COLO668 (cell line): ENCODE data around the gene CAD.
"Not testable (repeated sequence)": the region's sequence is repeated elsewhere in the genome, so short reads cannot be mapped to it uniquely, and the experiment has no call there.

ENCODE experiments used
- DNase-seq: peaks from one replicate; lab custom pipeline; 2025; ENCODE audit not compliant: unreplicated experiment; lab: John Stamatoyannopoulos, UW

Gene CAD

DNA sequence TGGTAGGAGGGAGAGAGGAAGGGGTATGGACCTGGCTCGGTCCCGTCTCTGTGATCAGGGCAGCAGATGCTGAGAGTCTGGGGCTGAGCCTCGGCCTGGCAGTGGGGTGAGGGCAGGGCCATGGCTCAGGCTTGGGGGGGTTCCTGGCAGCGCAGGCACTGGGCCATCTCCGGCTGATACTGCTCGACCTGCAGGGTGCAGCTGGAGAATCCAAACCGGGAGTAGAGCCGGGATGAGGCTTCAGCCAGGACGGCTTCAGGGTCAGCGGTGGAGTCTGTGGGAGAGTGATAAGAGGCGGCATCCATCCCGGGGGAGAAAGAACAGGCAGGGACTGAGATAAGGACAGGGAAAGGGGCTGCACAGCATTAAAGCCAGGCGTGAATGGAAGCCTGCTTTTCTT, 38.0 kb downstream of the CAD start:
- DNase-seq = no peak

DNA sequence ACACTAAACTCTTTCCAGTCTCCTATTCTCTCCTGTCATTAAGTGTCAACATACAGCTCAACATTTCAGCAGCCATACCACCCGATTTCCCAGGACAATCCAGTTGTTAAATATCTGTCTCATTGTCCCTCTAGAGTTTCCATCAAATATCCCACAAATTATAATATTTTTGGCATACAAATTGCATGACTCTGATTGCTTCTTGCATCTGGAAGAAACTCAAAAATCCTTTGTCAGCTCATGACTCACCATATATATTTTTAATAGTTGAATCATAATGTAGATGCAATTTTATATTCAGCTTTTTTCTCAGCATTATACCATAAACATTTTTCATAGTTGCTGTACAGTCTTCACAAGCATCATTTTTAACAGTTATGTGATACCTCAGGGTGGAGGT, 38.5 kb downstream of the CAD start:
- DNase-seq = no peak

DNA sequence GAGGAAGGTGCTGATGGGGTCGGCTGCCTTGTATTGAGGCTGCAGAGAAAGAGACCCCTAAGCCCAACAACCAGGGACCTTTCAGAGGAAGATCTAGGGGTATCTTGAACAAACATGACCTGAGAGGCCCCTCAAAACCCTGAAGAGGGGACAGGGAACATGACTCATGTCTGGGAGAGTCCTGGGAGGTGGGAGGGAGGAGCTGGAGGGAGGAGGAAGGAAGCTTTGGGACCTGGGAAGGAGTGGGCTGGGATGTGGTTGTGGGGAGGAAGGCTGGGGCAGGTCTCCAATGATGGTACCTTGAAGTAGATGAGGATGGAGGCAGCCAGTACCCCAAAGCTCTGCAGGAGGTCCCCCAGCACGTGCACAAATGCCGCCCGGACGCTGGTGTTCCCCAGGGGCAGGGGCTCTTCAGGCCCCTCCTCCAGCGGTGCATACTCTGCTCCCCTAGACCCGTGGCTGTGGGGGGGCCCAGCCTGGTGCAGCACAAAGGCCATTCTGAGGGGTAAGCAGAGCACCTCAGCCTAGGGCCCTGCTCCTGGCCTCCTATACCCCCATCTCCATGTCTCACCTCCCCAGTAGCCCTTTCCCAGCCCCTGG, 39.8 kb downstream of the CAD start:
- no peak for DNase-seq

DNA sequence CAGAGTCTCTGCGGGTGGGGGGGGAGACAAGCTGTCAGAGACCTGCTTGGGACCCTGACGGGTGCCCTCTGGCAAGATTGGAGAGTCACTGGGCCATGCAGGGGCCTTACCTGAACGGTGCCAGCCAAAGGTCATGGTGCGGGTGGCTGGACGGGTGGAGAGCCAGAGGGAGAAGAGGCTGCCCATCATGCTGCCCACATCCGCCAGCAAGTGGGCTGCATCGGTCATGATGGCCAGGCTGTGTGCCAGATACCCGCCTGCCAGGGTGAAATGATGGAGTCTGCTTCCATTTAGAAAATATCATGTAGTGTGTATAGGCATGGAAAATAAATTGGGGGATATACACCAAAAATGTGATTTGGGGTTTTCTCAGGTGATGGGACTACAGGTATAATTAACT, 40.9 kb downstream of the CAD start:
- DNase-seq = no peak

DNA sequence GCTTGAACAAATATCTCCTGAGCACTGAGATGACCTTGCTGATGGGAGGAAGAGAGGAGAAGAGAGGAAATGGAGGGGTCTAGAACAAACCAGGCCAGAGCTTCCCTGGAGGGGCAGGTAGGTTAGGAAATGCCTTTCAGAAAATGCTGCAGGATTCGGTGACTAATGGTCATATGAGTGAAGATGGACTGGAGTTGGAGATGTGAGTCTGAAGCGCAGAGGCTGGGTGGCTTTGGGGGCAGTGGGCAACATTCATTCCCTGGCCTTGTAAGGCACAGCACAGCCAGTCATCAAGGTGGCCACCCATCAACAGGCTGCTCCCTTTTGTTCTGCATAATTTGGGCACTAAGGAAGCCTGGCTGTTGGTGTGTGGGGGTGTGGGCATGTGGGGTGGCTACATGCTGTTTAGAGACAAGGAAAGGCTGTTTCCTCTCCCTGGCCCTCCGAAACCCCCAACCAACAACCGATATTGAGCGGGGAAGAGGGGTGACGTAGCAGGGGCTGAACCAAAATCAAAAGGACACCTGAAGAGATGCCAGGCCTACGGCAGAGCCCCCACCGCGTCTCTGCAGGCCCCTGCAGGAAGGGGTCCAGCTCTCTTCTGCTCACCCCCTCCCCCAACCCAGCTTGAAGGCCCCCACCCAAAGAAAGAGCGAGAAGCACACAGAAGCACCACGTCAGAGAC, 44.2 kb downstream of the CAD start:
- no peak for DNase-seq

DNA sequence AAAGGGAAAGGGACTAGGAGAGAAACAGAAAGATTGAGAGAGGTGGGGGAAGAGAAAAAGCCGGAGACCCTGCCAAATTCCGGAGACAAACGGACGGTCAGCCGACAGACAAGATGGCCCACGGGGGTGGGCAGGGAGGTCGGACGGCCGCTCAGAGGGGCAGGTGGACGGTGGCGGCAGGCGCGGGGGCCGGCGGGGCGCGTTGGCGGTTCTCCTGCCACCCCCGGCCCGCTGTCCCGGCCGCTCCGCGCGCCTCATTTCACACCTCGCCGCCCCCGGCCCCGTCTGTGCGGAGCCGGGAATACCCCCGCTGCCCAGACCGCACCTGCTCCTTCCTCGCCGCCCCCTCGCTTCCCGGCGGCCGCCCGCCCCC, 44.7 kb downstream of the CAD start:
- no peak for DNase-seq

DNA sequence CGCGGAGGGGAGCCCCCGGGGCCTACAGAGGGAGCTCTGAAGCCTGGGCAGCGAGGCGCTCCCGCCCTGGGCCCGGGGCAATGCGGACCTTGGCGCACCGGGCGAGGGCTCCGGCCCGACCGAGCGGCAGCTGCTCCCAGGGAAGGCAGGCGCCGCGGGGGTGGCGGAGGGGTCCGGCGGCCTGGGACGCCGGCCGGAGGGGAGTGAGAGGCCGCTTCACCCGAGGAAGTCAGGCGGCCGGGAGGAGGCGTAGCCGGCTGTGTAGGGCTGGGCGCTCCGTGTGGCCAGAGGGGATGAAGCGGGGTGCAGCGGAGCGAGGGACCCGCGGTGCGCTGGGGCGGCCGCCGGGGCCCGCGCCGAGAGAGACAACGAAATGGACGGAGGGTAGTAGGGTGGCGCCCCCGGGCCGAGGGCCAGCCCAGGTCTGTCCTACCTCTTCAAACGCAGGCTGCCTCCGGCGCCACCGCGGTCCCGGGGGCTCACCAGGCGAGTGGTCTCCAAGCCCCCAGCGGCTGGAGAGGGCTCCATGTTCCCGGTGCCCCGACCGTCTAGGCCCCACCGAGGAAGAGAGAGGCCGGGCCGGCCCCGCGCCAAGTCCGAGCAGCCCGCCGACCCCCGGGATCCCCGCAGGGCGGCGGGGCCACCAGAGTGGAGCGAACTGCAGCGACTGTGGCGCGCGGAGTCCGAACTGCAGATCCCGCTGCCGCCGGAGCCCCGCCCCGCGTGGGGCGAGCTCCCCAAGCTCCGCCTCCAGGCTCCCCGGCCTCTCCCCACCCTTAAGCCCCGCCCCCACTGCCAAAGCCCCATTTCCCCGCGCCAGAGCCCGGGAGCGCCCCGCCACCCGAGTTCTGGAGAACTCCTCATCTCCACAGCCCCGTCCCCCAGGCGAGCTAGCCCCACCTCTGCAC, 45.5 kb downstream of the CAD start, which contains the start of gene SLC30A3:
TSS of gene SLC30A3 (minus strand) at position 669 of the 908 bp plus-strand sequence. CDS start at position 528, 141 bp downstream.
- DNase-seq = peak; percentile 52

DNA sequence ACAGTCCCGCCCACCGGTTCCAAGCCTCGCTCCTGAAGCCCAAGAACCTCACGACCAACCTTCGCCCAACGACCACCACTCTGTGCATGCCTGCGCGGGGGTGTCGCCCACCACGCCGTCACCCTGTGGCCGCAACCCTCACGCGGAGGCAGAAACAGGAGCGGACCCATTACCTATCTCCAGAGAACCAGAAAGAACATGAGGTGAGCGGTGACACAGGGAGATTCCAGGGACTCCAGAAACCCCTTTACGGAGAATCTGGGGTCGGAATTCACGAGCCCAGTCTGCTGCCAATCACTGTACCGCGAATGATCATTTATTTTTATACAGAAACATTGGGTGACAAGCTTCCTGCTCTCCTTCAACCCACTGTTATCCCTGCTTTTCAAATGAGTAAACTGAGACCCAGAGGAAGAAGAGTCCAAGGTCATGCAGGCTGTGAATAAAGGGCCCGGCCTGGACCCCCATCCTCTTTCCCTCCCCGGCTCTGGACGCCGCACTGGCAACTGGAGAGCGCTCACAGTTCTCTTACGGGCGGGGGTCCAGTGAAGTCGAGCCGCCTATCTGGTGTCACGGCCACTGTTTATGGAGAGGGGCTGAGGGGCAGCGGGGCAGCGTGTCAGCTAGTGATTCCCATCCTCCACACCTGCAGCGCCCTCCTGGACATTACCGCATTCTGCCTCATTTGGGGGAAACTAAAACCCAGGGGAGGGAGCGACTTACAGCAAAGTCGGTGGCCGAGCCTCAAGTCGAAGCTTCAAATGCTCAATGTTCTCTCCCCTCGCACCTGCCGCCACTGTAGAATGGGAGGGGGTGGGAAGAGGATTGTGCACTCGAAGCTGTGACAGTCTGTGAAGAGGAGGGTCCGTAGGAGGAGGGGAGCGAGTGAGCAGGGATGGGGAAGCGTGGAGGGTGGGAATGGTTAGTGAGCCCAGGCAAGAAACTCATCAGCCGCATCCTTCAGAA, 46.4 kb downstream of the CAD start:
- no peak for DNase-seq

DNA sequence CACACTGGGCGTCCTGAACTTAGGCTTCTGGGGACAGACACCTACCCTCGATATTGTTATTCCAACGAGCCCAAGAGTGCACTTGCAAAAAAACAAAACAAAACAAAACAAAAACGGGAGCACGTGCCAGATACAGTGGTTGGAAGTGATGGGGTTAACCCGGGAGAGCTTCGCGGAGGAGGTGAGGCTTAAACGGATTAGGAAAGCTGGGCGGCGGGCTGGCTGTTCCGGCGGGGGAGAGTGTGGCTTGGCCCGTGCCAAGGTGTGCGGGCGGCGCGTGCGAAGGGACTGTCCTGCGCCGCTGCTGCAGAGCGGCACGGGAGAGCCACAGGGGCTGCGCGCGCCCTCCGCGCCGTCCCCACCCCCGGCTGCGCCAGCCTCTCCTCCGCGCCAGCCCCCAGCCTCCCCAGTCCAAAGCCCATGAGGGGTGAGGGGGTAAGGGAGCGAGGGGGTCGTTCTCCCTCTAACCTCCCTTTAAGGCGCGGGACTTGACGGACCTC, 47.1 kb downstream of the CAD start:
- DNase-seq = peak; percentile 42

DNA sequence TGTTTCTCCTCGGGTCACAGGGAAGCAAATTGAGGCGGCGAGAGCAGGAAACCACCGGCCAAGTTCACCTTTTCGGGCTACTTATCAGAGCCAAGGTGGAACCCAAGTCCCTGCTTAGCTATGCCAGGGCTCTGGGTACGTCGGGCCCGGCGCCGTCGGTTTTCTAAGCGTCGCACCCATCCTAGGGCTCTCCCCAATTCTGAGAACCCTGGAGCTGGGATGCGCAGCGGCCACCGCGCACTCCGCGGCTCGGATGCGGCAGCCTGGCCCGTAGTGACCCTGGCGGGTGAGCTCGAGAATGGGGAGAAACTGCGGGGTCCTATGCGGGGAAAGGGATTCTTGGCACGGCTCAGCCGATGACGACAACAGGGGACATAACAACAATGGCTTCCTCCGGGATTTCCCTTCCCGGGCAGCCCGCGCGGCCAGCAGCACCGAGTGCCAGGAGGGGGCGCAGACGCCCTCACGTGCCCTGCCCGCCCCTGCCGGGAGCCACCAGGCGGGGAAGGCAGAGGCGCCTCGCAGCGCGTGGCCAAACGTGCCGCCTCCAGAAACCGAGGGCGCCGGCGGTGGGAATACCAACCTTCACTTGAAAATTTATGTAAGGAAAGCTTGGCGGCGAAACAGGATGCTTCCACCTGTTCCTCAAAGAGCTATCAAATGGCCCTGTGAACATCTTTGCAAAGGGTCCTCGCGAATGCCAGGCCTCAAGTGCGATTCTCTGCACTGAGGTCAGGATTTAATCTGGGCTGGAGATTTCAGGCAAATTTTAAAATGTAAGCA, 47.8 kb downstream of the CAD start:
- DNase-seq = peak; percentile 89

DNA sequence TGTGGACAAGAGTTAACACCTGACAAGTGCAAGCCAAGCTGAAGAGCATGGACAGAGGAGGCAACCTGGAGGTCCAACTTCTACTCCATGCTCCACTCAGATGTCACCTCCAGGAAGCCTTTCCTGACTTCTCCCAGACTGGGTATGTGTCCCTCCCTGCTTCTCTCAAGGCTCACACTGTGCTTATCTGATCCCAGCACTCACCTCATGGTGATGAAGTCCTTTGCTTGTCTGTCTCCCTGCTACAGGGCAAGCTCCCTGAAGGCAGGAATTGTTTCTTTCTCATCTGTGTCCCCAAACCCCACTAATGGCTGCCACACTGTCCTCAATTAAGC, 48.3 kb downstream of the CAD start:
- no peak for DNase-seq

DNA sequence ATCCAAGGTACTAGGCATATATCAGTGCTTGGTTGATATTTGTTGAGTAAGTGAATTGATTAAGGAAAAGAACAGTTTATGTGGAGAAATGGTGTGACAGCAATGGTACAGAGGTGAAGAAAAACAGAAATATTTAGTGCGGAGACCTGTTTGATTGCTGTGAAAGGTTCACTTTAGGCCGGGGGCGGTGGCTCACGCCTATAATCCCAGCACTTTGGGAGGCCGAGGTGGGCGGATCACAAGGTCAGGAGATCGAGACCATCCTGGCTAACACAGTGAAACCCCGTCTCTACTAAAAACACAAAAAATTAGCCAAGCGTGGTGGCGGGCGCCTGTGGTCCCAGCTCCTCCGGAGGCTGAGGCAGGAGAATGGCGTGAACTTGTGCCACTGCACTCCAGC, 51.1 kb downstream of the CAD start:
- not testable (repeated sequence) for DNase-seq

DNA sequence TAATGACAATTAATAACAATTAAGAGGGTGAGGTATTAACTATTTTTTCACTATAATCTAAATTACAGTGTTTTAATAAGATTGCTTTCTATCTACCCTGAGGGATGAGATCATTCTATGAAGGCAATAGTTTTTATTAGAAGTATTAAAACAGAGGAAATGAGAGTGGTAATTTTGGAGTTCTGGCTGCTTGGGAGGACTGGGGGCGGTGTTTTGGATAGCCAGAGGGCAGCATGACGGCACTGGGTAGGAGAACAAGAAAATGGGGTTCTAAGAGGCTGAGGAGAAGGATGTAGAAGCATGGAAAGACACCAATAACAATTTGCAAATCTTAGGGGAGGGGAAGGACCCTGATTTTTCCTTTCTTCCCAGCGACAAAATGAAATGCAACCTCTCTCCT, 53.0 kb downstream of the CAD start:
- DNase-seq = no peak

DNA sequence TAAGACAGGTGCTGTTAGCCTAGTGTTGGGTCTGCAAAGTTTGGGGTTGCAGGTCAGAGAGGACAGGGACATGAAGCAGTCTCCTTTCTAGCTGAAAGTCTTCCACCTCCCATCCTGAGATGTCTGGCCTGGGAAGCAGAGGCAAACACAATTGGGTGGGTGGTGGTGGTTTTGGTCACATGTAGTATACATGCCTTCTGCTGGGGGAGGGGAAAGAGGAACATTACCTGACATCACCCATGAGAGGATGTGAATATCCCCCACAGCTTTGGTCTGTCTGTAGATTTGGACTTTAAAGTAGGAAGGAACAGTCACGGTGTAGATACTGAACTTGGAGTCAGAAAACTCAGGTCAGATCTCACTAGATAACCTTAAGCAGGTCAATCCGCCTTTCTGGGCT, 53.5 kb downstream of the CAD start:
- no peak for DNase-seq

DNA sequence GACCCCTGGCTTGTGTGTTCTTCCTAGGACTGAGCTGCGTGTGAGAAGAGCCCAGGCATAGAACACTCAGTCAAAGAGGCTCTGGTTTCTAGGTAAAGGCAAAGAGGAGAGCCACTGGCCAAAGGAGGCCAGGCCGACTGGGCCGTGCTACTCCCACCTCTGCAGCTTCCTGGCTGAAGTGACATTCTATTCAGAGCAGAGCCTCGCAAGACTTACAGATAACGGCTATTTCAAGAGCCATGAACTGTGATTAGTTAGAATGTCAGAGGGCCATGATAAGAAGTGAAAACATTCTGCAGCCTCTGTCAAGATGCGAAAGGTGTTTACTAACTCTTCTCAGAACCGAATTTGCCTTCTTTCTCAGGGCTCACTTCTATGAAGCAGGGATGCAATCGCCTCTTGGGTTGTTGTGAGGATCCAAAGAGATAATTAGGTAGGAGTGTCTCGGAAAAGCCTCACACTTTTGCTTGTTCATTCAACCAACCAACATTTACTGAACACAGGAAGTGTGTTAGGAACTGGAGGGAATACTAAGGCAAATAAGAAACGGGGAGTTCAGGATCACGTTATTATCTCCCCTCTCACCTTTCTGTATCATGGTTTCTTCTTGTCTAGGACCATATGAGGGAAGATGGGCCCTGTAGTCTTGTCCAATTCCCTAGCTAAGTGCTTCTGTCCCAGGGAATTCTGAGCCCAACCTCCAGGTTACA, 54.6 kb downstream of the CAD start:
- DNase-seq = no peak

DNA sequence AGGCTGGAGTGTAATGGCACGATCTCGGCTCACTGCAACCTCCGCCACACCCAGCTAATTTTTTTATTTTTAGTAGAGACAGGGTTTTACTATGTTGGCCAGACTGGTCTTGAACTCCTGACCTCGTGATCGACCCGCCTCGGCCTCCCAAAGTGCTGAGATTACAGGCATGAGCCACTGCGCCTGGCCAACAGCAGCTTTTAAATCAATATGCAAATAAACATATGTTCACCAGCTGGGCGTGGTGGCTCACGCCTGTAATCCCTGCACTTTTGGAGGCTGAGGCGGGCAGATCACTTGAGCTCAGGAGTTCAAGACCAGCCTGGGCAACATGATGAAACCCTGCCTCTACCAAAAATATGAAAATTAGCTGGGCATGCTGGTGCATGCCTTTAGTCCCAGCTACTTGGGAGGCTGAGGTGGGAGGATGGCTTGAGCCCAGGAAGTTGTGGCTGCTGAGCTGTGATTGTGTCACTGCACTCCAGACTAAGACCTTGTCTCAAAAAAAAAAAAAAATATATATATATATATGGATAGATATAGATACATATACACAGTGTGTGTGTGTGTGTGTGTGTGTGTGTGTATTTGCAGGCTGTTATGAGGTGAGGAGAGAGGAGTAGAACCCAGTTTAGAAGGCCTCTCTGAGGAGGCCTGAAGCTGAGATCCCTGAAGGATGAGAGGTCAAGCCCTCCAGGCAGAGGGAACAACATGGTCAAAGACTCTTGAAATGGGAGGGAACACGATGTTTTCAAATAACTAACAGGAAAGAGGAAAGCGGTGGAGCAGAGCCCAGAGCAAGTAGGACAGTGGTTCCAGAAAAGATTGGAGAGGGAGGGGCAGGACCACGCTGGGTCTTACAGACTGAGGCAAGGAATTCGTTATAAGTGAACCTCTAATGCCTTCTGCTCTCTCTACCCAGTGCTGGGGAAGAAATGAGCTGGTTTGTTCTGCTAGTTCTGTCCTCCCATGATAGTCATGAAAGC, 55.7 kb downstream of the CAD start:
- not testable (repeated sequence) for DNase-seq

DNA sequence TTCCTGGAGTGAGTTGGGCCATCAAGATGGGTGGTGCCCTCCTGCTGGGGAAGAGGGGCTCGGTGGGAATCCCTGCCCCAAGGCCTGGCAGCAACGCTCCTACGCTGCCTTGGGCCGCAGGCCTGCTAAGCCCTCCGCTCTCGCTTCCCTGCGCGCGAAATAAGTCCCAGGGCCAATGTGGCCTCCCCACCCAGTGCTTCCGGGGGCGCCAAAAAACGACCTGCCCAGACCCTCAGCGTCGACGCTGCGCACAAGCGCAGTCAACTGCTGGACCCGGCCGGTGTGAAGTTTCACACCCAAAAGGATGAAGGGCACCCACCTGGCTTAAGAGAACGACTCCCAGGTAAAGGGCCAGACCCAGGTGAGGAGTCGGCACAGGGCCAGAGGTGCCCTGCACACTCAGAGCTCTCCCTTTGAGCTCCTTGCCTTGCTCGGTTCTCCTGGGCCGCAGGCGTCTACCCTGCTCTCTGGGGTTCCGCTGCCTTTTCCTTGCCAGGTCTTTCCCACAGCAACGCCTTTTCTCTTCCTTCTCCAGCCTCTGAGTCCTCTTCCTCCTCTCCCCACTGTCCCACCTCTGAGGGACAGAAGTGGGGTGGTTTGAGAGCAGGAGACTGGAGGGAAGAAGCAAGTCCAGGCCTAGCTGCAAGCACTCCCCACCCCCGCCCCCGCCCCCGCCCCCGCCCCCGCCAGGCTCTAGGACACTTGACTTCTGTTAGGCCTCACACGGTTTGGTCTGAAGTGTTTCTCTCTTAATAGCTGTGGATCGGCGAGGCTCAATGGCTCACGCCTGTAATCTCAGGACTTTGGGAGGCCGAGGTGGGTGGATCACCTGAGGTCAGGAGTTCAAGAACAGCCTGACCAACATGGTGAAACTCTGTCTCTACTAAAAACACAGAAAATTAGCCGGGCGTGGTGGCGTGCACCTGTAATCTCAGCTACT, 58.3 kb downstream of the CAD start, which contains the start of gene DNAJC5G:
TSS of gene DNAJC5G (plus strand) at position 223 of the 940 bp plus-strand sequence. CDS start 1,296 bp downstream, outside the sequence.
- no peak for DNase-seq
